ENCODE measurements around the gene CYP46A1.

CYP46A1 gene

DNA sequence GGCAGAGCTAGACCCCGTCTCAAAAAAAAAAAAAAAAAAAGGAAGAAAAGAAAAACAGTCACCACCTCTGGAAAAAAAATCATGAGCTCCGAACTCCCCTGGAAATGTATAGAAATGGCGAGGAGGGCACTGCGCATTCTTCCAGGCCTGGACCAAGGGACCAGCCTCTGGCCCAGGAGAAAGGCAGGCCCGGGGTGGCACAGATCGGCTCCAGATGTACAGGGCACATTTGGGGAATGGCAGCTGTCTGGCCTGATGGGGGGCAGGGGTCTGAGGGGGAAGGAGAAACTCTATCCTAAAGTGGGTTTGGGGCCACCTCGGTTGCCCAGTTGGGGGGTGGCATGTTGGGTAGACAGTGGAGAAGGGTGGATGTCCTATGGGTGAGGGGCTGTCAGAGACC lies 63.1 kb downstream of the CYP46A1 start:
- peaks cover 64% of the 10 kb centered on the region for H3K27me3 ChIP-seq

GRCh38 chr14:99747582-99748330 lies 63.7 kb downstream of the CYP46A1 start:
- peaks cover 70% of the 10 kb centered on the region for H3K27me3 ChIP-seq
- no peaks in the 10 kb centered on the region for H3K9me3 ChIP-seq
- H3K4me3 ChIP-seq (ENCODE audit: low read depth in 1 of 2, low read length in 1 of 2) = no peak overlapping the region
- no peaks in the 10 kb centered on the region for H3K36me3 ChIP-seq
- TF ChIP-seq, protein P1, sequence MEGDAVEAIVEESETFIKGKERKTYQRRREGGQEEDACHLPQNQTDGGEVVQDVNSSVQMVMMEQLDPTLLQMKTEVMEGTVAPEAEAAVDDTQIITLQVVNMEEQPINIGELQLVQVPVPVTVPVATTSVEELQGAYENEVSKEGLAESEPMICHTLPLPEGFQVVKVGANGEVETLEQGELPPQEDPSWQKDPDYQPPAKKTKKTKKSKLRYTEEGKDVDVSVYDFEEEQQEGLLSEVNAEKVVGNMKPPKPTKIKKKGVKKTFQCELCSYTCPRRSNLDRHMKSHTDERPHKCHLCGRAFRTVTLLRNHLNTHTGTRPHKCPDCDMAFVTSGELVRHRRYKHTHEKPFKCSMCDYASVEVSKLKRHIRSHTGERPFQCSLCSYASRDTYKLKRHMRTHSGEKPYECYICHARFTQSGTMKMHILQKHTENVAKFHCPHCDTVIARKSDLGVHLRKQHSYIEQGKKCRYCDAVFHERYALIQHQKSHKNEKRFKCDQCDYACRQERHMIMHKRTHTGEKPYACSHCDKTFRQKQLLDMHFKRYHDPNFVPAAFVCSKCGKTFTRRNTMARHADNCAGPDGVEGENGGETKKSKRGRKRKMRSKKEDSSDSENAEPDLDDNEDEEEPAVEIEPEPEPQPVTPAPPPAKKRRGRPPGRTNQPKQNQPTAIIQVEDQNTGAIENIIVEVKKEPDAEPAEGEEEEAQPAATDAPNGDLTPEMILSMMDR (IDR thresholded peaks at IDR 0.05) = no peak
- H3K27ac ChIP-seq = no peak overlapping the region
- H3K4me1 ChIP-seq (ENCODE audit: control insufficient read depth in 1 of 2, insufficient read depth in 1 of 2, low read depth in 1 of 2, low read length in 1 of 2) = no peaks in the 10 kb centered on the region

More for the DNA sequence above, 63.1 kb downstream of the CYP46A1 start:
- Histone ChIP-seq H3K4me1 (ENCODE audit: control insufficient read depth in 1 of 2, insufficient read depth in 1 of 2, low read depth in 1 of 2, low read length in 1 of 2) (no peaks in the 10 kb centered on the region), H3K4me3 (ENCODE audit: low read depth in 1 of 2, low read length in 1 of 2) (no peak overlapping the region), H3K36me3 (no peaks in the 10 kb centered on the region), H3K27ac (no peak overlapping the region), H3K9me3 (no peaks in the 10 kb centered on the region)
- TF ChIP-seq, protein P1 (IDR thresholded peaks at IDR 0.05) = no peak

DNA sequence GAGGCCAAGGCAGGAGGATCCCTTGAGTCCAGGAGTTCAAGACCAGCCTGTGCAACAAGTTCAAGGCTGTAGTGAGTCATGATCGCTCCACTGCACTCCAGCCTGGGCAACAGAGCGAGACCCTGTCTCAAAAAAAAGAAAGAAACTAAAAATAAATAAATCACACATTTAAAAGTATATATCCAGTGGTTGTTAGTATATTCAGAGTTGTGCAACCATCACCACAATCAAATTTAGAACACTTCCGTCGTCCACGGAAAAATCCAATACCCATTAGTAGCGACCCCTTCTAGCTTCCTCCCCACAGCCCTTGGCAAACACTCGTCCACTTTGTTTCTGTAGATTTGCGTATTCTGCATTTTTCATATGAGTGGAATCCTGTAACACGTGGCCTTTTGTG lies 64.4 kb downstream of the CYP46A1 start:
- Histone ChIP-seq H3K27me3 (peaks cover 77% of the 10 kb centered on the region), H3K4me1 (ENCODE audit: control insufficient read depth in 1 of 2, insufficient read depth in 1 of 2, low read depth in 1 of 2, low read length in 1 of 2) (no peaks in the 10 kb centered on the region), H3K4me3 (ENCODE audit: low read depth in 1 of 2, low read length in 1 of 2) (no peak overlapping the region), H3K9me3 (no peaks in the 10 kb centered on the region), H3K27ac (no peak overlapping the region), H3K36me3 (no peaks in the 10 kb centered on the region)
- TF ChIP-seq, protein P1 (IDR thresholded peaks at IDR 0.05) = no peak

GRCh38 chr14:99749142-99749541 lies 65.0 kb downstream of the CYP46A1 start:
- Histone ChIP-seq H3K4me1 (ENCODE audit: control insufficient read depth in 1 of 2, insufficient read depth in 1 of 2, low read depth in 1 of 2, low read length in 1 of 2) (no peaks in the 10 kb centered on the region), H3K9me3 (no peaks in the 10 kb centered on the region), H3K27ac (no peak overlapping the region), H3K4me3 (ENCODE audit: low read depth in 1 of 2, low read length in 1 of 2) (no peak overlapping the region), H3K27me3 (peaks cover 83% of the 10 kb centered on the region), H3K36me3 (no peaks in the 10 kb centered on the region)
- TF ChIP-seq, protein P1 (IDR thresholded peaks at IDR 0.05) = no peak

GRCh38 chr14:99749763-99750715 lies 65.9 kb downstream of the CYP46A1 start:
- no peaks in the 10 kb centered on the region for H3K9me3 ChIP-seq
- no peak overlapping the region for H3K27ac ChIP-seq
- H3K36me3 ChIP-seq = no peaks in the 10 kb centered on the region
- no peaks in the 10 kb centered on the region for H3K4me1 ChIP-seq (ENCODE audit: control insufficient read depth in 1 of 2, insufficient read depth in 1 of 2, low read depth in 1 of 2, low read length in 1 of 2)
- TF ChIP-seq, protein P1 (IDR thresholded peaks at IDR 0.05) = no peak
- no peak overlapping the region for H3K4me3 ChIP-seq (ENCODE audit: low read depth in 1 of 2, low read length in 1 of 2)
- H3K27me3 ChIP-seq = peaks cover 87% of the 10 kb centered on the region
